Uterus (tissue), 4 donors: Measurements from ENCODE around the gene PPP2R5E. TPM values are rescaled to one million over a fixed set of nuclear protein-coding genes. Genes with fewer than 3 reads are reported as not detected.

Experiments
- DNase-seq, 2 donors: peaks; one replicate each; pipeline ENCODE4 v3.0.0-alpha.2; 2019 to 2020
- H3K27ac ChIP-seq, 2 donors: fragments of 200-600 bp; sonication (generic); 1 replicate in 1 of 2; 2 replicates in 1 of 2; pipeline ENCODE4 v1.5.1; 2016 to 2018
- H3K27me3 ChIP-seq, 2 donors: fragments of 200-600 bp; sonication (generic); one replicate each; pipeline ENCODE4 v1.5.1; 2018 to 2019; ENCODE audit warnings: control low read depth in 1 of 2
- H3K36me3 ChIP-seq, 2 donors: fragments of 200-600 bp; sonication (generic); one replicate each; pipeline ENCODE4 v1.5.1; 2019; ENCODE audit warnings: control low read depth in 1 of 2
- H3K4me1 ChIP-seq, 2 donors: fragments of 200-600 bp; sonication (generic); one replicate each; pipeline ENCODE4 v1.5.1; 2018 to 2019; ENCODE audit warnings: control low read depth in 1 of 2
- H3K4me3 ChIP-seq, 2 donors: fragments of 200-600 bp; sonication (generic); 1 replicate in 1 of 2; 2 replicates in 1 of 2; pipeline ENCODE4 v1.5.1; 2018 to 2019; ENCODE audit warnings: mild to moderate bottlenecking in 1 of 2
- H3K9me3 ChIP-seq, 2 donors: fragments of 200-600 bp; sonication (generic); one replicate each; pipeline ENCODE4 v1.5.1; 2019; ENCODE audit warnings: control low read depth in 1 of 2
- POLR2A ChIP-seq, 2 donors: fragments of 450-650 bp; IDR thresholded peaks; one replicate each; pipeline ENCODE4 v1.6.1; 2016; ENCODE audit warnings: antibody characterized with exemption in 2 of 2, mild to moderate bottlenecking in 1 of 2, moderate library complexity in 1 of 2
- intact Hi-C: fragments of 100-400 bp; cut with DNase I; formaldehyde crosslinking; loops from one replicate; pipeline ENCODE4 v1.15.1; 2023; ENCODE audit warnings: low total_unique reads
- total RNA-seq, 4 donors: library from RNA; depleted of rRNA in 3 of 4; stranded (reverse); fragments of >200 nt in 3 of 4; gene quantifications; one replicate each; pipeline versions ENCODE4 v1.1.0 to v1.2.4, GENCODE V29; 2014 to 2023
- TF ChIP-seq, protein P1 (sequence below), 4 experiments: fragments of 200-600 bp in 2 of 4; fragments of 450-650 bp in 2 of 4; sonication (generic) in 2 of 4; IDR thresholded peaks; one replicate each; pipeline ENCODE4 v1.5.1; 2016 to 2019; ENCODE audit warnings: antibody characterized with exemption in 4 of 4, mild to moderate bottlenecking in 2 of 4, moderate library complexity in 1 of 4
- donor health status: DM: yes; HTN: yes; CAD: no.

PPP2R5E gene
- total RNA-seq, 4 donors from 2014 or later = 20.0 to 62.0 (median 42.3) TPM

DNA sequence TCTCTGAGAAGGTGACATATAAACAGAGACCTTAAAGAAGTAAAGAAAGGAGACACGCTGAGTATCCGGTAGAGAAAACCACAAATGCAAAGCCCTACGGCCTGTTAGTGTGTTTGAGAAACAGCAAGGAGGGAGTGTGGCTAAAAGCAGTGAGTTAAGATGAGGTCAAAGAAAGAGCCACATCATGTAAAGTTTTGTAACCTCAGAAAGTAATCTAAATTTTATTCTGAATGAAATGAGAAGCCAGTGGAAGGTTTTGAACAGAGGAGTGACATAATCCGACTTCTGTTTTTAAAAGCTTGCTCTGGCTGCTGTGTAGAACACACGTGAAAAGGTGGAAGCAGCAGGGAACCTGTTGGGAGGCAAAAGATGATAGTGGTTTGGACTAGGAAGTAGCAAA lies 32.6 kb downstream of the PPP2R5E start:
- no peak for DNase-seq
- TF ChIP-seq, protein P1, sequence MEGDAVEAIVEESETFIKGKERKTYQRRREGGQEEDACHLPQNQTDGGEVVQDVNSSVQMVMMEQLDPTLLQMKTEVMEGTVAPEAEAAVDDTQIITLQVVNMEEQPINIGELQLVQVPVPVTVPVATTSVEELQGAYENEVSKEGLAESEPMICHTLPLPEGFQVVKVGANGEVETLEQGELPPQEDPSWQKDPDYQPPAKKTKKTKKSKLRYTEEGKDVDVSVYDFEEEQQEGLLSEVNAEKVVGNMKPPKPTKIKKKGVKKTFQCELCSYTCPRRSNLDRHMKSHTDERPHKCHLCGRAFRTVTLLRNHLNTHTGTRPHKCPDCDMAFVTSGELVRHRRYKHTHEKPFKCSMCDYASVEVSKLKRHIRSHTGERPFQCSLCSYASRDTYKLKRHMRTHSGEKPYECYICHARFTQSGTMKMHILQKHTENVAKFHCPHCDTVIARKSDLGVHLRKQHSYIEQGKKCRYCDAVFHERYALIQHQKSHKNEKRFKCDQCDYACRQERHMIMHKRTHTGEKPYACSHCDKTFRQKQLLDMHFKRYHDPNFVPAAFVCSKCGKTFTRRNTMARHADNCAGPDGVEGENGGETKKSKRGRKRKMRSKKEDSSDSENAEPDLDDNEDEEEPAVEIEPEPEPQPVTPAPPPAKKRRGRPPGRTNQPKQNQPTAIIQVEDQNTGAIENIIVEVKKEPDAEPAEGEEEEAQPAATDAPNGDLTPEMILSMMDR (IDR thresholded peaks at IDR 0.05) = no peak
- TF ChIP-seq POLR2A (IDR thresholded peaks at IDR 0.05) = no peak
- Histone ChIP-seq H3K4me1 (no peaks in the 10 kb centered on the region), H3K27ac (no peak overlapping the region), H3K4me3 (no peak overlapping the region), H3K27me3 (no peaks in the 10 kb centered on the region), H3K9me3 (no peaks in the 10 kb centered on the region), H3K36me3 (no peaks in the 10 kb centered on the region)
- intact Hi-C loops = no loop called here

GRCh38 chr14:63508033-63508432 lies 35.1 kb downstream of the PPP2R5E start:
- no peak overlapping the region for H3K27ac ChIP-seq
- H3K4me1 ChIP-seq = no peaks in the 10 kb centered on the region
- no peaks in the 10 kb centered on the region for H3K9me3 ChIP-seq
- H3K36me3 ChIP-seq = no peaks in the 10 kb centered on the region
- TF ChIP-seq, protein P1 (IDR thresholded peaks at IDR 0.05) = no peak
- no peak for TF ChIP-seq POLR2A (IDR thresholded peaks at IDR 0.05)
- intact Hi-C loops = no loop called here
- H3K27me3 ChIP-seq = no peaks in the 10 kb centered on the region
- no peak for DNase-seq
- no peak overlapping the region for H3K4me3 ChIP-seq

DNA sequence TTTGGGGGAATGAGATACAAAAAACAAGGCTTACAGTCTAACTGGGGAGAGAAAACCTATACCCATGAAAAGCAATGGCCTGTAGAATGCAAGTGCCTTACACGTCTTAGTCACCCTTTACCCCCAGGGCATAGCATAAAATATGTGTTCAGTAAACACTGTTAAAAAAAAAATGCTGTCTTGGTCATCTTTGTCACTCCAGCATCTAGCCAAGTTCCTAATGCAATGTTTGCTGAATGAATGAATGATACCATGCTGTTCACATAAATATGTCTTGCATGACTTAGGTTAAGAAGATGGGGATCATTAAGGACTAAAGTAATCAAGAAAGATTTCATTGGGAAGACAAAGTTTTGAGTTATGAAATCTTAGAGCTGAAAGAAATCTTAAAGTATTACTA lies 38.5 kb downstream of the PPP2R5E start:
- no peak for DNase-seq
- Histone ChIP-seq H3K4me1 (no peaks in the 10 kb centered on the region), H3K27me3 (no peaks in the 10 kb centered on the region), H3K27ac (no peak overlapping the region), H3K36me3 (no peaks in the 10 kb centered on the region), H3K4me3 (no peak overlapping the region), H3K9me3 (no peaks in the 10 kb centered on the region)
- intact Hi-C loops = no loop called here
- TF ChIP-seq, protein P1 (IDR thresholded peaks at IDR 0.05) = no peak
- TF ChIP-seq POLR2A (IDR thresholded peaks at IDR 0.05) = no peak

DNA sequence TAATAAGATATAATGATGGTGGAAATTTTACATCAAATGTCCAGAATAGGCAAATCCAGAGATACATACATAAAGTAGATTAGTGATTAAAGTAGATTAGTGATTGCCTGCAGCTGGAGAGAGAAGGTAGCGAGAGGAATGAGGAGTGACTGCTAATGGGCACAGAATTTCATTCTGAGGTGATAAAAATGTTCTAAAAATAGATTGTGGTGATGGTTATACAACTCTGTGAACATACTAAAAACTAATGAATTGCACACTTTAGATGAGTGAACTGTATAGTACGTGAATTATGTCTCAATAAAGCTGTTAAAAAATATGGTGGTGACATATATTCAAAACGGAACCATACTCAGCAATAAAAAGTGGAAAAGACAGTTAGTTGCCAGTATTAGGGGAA lies 41.7 kb downstream of the PPP2R5E start:
- H3K27ac ChIP-seq = no peak overlapping the region
- intact Hi-C loops = no loop called here
- TF ChIP-seq, protein P1 (IDR thresholded peaks at IDR 0.05) = no peak
- TF ChIP-seq POLR2A (IDR thresholded peaks at IDR 0.05) = no peak

GRCh38 chr14:63499701-63500250 lies 43.4 kb downstream of the PPP2R5E start:
- intact Hi-C loops = no loop called here
- no peak for DNase-seq
- Histone ChIP-seq H3K27ac (peak overlapping the region in 1 of 2 donors; percentile 49), H3K36me3 (no peaks in the 10 kb centered on the region), H3K27me3 (no peaks in the 10 kb centered on the region), H3K9me3 (no peaks in the 10 kb centered on the region), H3K4me3 (no peak overlapping the region), H3K4me1 (peaks cover 6 to 11% of the 10 kb centered on the region in 2 donors)
- TF ChIP-seq, protein P1 (IDR thresholded peaks at IDR 0.05) = no peak
- no peak for TF ChIP-seq POLR2A (IDR thresholded peaks at IDR 0.05)

More for the DNA sequence above, 41.7 kb downstream of the PPP2R5E start:
- Histone ChIP-seq H3K36me3 (no peaks in the 10 kb centered on the region), H3K27me3 (no peaks in the 10 kb centered on the region), H3K4me3 (no peak overlapping the region), H3K9me3 (no peaks in the 10 kb centered on the region), H3K4me1 (peaks cover 6 to 11% of the 10 kb centered on the region in 2 donors)
- DNase-seq = no peak
